GM18861 (cell line): ENCODE measurements around the gene C16orf54.
"Not testable (repeated sequence)": the region's sequence is repeated elsewhere in the genome, so short reads cannot be mapped to it uniquely, and the experiment has no call there.

Source experiments
- ATAC-seq: cut with Tn5 transposase; IDR thresholded peaks from one replicate; pipeline ENCODE4 v1.9.1; 2021; ENCODE audit not compliant: unreplicated experiment

C16orf54 gene

GRCh38 chr16:29710227-29711219, 35.3 kb downstream of the C16orf54 start:
- no peak for ATAC-seq

- ATAC-seq: not testable (repeated sequence)
These were observed 36.1 kb downstream of the C16orf54 start for GRCh38 chr16:29709657-29710056.

DNA sequence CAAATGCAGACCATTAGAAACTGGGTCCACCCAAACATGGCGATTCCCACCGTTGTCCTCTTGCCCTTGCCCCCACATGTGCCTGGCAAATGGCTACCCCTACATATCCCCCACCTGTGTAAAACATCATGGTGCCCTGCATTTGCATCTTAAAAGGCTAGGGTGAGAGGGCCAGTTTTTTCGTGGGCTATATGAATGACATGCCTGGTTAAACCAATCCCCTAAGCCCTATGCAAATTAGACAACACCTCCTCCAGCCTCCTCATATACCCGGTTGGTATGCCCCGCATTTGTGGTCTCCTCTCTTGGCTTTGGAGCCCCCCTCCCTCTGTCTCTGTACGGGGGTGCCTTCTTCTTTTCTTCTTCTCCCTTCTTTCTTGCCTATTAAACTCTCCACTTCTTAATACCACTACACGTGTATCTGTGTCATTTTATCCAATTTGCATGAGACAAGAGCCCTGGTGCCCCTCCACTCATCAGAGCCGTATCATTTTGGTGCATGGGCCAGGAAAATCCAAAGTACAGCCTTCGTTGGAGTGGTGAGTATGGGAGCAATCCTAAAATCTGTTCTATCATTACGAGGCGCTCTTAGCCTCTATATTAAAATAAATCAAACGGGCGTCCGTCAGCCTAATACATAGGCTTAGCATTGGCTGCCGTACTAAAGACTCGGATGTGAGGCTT, 36.7 kb downstream of the C16orf54 start:
- no peak for ATAC-seq

- not testable (repeated sequence) for ATAC-seq
These were observed 38.6 kb downstream of the C16orf54 start for GRCh38 chr16:29707160-29707559.

GRCh38 chr16:29705030-29705429, 40.8 kb downstream of the C16orf54 start:
- no peak for ATAC-seq

- ATAC-seq: peak; percentile 51
These were observed 43.5 kb downstream of the C16orf54 start for GRCh38 chr16:29702269-29702668.

GRCh38 chr16:29701214-29701555, 44.6 kb downstream of the C16orf54 start:
- ATAC-seq: no peak

GRCh38 chr16:29700253-29700987, 45.4 kb downstream of the C16orf54 start:
- no peak for ATAC-seq

DNA sequence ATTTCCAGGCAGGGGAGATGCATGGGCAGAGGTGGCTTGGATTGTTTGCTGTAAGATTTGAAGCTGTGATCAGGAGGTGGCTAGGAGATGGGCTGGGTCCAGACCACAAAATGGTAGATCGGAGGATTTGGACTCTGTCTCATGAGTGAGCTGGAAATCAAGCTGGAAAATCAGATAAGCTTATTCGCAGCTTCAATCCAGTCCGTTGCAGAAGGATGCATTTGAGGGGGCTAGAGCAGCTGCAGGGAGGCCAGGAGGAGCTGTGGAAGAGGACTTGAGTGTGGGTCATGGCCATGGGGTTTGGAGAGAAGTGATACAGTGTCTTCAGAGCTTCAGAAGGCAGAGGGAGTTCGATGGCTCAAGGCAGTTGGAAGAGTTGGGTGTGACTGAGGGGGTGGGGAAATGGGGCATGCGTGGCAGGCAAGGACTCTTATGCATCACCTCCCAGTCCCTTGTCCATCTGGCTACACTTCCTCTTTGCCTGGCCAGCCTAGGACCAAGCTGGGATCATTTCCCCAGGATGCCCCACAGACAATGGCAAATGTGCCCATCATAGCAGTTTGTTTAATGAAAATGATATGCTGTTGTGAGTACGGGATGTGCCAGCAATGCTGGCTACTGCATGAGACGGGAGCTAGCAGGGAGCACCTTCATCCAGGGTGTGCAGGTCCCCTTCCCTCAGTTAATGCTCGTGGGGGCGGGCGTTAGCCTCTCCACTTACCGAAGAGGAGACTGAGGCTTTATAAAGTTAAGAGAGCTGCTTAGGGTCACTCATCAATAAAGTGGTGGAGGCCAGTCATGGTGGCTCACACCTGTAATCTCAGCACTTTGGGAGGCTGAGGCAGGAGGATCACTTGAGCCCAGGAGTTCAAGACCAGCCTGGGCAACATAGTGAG, 46.2 kb downstream of the C16orf54 start:
- no peak for ATAC-seq

GRCh38 chr16:29698484-29699323, 47.1 kb downstream of the C16orf54 start:
- no peak for ATAC-seq

- ATAC-seq: no peak
These were observed 47.7 kb downstream of the C16orf54 start for GRCh38 chr16:29698042-29698441.

- ATAC-seq: no peak
These were observed 48.4 kb downstream of the C16orf54 start for GRCh38 chr16:29697391-29697790.

DNA sequence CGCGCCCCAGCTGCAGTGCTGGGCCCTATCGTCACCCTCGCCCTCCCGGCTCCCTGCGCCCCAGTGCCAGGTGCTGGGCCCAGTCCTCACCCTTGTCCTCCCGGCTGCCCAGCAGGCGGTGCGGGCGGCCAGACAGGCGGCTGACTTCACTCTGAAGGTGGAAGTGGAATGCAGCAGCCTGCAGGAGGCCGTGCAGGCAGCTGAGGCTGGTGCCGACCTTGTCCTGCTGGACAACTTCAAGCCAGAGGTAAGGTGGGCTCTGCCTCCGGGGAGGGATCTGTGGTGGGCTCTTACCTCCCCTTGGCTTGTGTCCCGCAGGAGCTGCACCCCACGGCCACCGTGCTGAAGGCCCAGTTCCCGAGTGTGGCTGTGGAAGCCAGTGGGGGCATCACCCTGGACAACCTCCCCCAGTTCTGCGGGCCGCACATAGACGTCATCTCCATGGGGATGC, 48.9 kb downstream of the C16orf54 start:
- ATAC-seq: no peak

DNA sequence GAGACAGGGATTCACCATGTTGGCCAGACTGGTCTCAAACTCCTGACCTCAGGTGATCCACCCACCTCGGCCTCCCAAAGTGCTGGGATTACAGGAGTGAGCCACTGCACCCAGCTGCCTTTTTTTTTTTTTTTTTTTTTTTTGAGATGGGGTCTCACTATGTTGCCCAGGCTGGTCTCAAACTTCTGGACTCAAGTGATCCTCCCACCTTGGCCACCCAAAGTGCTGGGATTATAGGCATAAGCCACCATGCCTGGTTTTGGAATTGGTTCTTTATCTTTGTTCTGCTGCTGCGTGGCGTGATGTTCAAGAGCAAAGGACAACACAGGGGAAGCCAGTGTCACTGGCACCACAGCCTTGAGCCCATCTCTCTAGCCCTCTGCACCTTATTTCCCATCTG, 50.1 kb downstream of the C16orf54 start:
- ATAC-seq: not testable (repeated sequence)

DNA sequence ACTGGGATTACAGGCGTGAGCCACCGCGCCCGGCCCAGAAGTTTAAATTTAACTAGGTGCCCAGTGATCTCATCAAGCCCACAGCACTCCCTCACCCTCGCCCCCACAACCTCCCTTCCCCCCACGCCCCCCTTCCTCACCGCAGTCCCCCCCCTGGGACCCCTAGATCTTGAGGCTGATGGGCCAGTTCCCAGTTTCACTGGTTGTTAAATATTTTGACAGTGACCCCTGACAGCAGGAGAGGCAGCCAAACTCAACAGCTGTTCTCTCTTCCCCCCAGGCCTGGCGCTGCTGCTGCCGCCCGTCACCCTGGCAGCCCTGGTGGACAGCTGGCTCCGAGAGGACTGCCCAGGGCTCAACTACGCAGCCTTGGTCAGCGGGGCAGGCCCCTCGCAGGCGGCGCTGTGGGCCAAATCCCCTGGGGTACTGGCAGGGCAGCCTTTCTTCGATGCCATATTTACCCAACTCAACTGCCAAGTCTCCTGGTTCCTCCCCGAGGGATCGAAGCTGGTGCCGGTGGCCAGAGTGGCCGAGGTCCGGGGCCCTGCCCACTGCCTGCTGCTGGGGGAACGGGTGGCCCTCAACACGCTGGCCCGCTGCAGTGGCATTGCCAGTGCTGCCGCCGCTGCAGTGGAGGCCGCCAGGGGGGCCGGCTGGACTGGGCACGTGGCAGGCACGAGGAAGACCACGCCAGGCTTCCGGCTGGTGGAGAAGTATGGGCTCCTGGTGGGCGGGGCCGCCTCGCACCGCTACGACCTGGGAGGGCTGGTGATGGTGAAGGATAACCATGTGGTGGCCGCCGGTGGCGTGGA, 51.2 kb downstream of the C16orf54 start:
- no peak for ATAC-seq

DNA sequence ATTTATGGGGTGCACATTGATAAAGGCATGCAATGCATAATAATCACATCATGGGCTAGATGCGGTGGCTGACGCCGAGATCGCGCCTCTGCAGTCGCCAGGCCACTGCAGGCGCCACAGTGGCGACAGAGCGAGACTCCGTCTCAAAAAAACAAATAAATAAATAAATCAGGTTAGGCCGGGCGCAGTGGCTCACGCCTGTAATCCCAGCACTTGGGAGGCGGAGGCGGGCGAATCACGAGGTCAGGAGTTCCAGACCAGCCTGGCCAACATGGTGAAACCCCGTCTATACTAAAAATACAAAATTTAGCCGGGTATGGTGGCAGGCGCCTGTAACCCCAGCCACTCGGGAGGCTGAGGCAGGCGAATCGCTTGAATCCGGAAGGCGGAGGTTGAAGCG, 53.2 kb downstream of the C16orf54 start:
- ATAC-seq: not testable (repeated sequence)
